Stomach smooth muscle (tissue), 2 donors: ENCODE data around the gene RPS8.
"Not testable (repeated sequence)": the region's sequence is repeated elsewhere in the genome, so short reads cannot be mapped to it uniquely, and the experiment has no call there.

Experiments used
- H3K27ac ChIP-seq: one replicate; pipeline ENCODE4 v1.7.0; 2013; ENCODE audit warnings: mild to moderate bottlenecking, low read length, inconsistent platforms
- H3K27me3 ChIP-seq, 2 donors: one replicate each; pipeline ENCODE4 v1.7.0; 2013; ENCODE audit warnings: low read length in 2 of 2; ENCODE audit not compliant: insufficient read depth in 2 of 2, control insufficient read depth in 1 of 2
- H3K36me3 ChIP-seq, 2 donors: one replicate each; pipeline ENCODE4 v1.7.0; 2013; ENCODE audit warnings: low read length in 2 of 2; ENCODE audit not compliant: control insufficient read depth in 2 of 2, insufficient read depth in 2 of 2
- H3K4me1 ChIP-seq: one replicate; pipeline ENCODE4 v1.7.0; 2013; ENCODE audit warnings: low read length; ENCODE audit not compliant: control insufficient read depth, insufficient read depth
- H3K4me3 ChIP-seq, 2 donors: one replicate each; pipeline ENCODE4 v1.7.0; 2013; ENCODE audit warnings: low read length in 2 of 2
- H3K9ac ChIP-seq, 2 donors: one replicate each; pipeline ENCODE4 v1.7.0; 2013; ENCODE audit warnings: low read length in 2 of 2, mild to moderate bottlenecking in 1 of 2
- H3K9me3 ChIP-seq, 2 donors: one replicate each; pipeline ENCODE4 v1.7.0; 2013; ENCODE audit warnings: low read length in 2 of 2; ENCODE audit not compliant: control insufficient read depth in 2 of 2
- donor health status: healthy.
- donor health status: Pancreatic carcinoma.

Gene RPS8

GRCh38 chr1:44757420-44757819, 17.9 kb upstream of the RPS8 start:
- Histone ChIP-seq H3K9me3 (no peaks in the 10 kb centered on the region), H3K4me1 (no peaks in the 10 kb centered on the region), H3K27me3 (no peaks in the 10 kb centered on the region), H3K9ac (no peak overlapping the region), H3K4me3 (no peak overlapping the region), H3K36me3 (no peaks in the 10 kb centered on the region), H3K27ac (no peak overlapping the region)

- Histone ChIP-seq H3K4me1 (no peaks in the 10 kb centered on the region), H3K4me3 (no peak overlapping the region), H3K9me3 (no peaks in the 10 kb centered on the region), H3K27me3 (no peaks in the 10 kb centered on the region), H3K9ac (no peak overlapping the region), H3K27ac (no peak overlapping the region), H3K36me3 (no peaks in the 10 kb centered on the region)
Observed at GRCh38 chr1:44759077-44759476, 16.3 kb upstream of the RPS8 start.

- Histone ChIP-seq H3K4me3 (no peak overlapping the region), H3K36me3 (no peaks in the 10 kb centered on the region), H3K27ac (no peak overlapping the region), H3K27me3 (no peaks in the 10 kb centered on the region), H3K4me1 (no peaks in the 10 kb centered on the region), H3K9me3 (no peaks in the 10 kb centered on the region), H3K9ac (no peak overlapping the region)
Observed at GRCh38 chr1:44760876-44761275, 14.5 kb upstream of the RPS8 start.

GRCh38 chr1:44766421-44766820, 8.9 kb upstream of the RPS8 start:
- H3K9ac ChIP-seq, H3K4me3 ChIP-seq, H3K27me3 ChIP-seq, H3K36me3 ChIP-seq, H3K4me1 ChIP-seq, H3K27ac ChIP-seq, H3K9me3 ChIP-seq: not testable (repeated sequence)

- Histone ChIP-seq H3K4me3 (peak overlapping the region; percentile 73 to 94), H3K9me3 (no peaks in the 10 kb centered on the region), H3K9ac (peak overlapping the region; percentile 89 to 99), H3K27ac (peak overlapping the region; percentile 98), H3K27me3 (no peaks in the 10 kb centered on the region), H3K4me1 (peaks cover 20% of the 10 kb centered on the region), H3K36me3 (peaks cover 16 to 26% of the 10 kb centered on the region in 2 donors)
Observed at GRCh38 chr1:44775930-44776729, 790 bp downstream of the RPS8 start.

- peaks cover 20% of the 10 kb centered on the region for H3K4me1 ChIP-seq
- H3K27ac ChIP-seq = peak overlapping the region; percentile 98
- H3K9me3 ChIP-seq = no peaks in the 10 kb centered on the region
- peak overlapping the region; percentile 73 to 94 for H3K4me3 ChIP-seq
- H3K9ac ChIP-seq = peak overlapping the region; percentile 89 to 99
- H3K36me3 ChIP-seq = peaks cover 16 to 26% of the 10 kb centered on the region in 2 donors
- no peaks in the 10 kb centered on the region for H3K27me3 ChIP-seq
Observed at GRCh38 chr1:44776730-44777068, 1.4 kb downstream of the RPS8 start.

- Histone ChIP-seq H3K27ac (no peak overlapping the region), H3K9me3 (no peaks in the 10 kb centered on the region), H3K4me1 (peaks cover 20% of the 10 kb centered on the region), H3K27me3 (no peaks in the 10 kb centered on the region), H3K9ac (no peak overlapping the region), H3K4me3 (no peak overlapping the region), H3K36me3 (peaks cover 16 to 26% of the 10 kb centered on the region in 2 donors)
Observed at GRCh38 chr1:44777547-44777946, 2.2 kb downstream of the RPS8 start.

GRCh38 chr1:44777969-44778635, 2.8 kb downstream of the RPS8 start:
- Histone ChIP-seq H3K4me1 (peaks cover 20% of the 10 kb centered on the region), H3K27me3 (no peaks in the 10 kb centered on the region), H3K9me3 (no peaks in the 10 kb centered on the region), H3K4me3 (no peak overlapping the region), H3K27ac (no peak overlapping the region), H3K9ac (no peak overlapping the region), H3K36me3 (peaks cover 16 to 26% of the 10 kb centered on the region in 2 donors)

- Histone ChIP-seq H3K9me3 (no peaks in the 10 kb centered on the region), H3K27me3 (no peaks in the 10 kb centered on the region), H3K36me3 (peaks cover 16 to 26% of the 10 kb centered on the region in 2 donors), H3K27ac (no peak overlapping the region), H3K4me3 (no peak overlapping the region), H3K9ac (no peak overlapping the region), H3K4me1 (peaks cover 26% of the 10 kb centered on the region)
Observed at GRCh38 chr1:44778705-44779576, 3.6 kb downstream of the RPS8 start.

GRCh38 chr1:44780583-44781121, 5.3 kb downstream of the RPS8 start:
- Histone ChIP-seq H3K4me1 (peaks cover 38% of the 10 kb centered on the region), H3K9me3 (no peaks in the 10 kb centered on the region), H3K36me3 (peaks cover 16 to 26% of the 10 kb centered on the region in 2 donors), H3K27ac (no peak overlapping the region), H3K4me3 (no peak overlapping the region), H3K9ac (no peak overlapping the region), H3K27me3 (no peaks in the 10 kb centered on the region)
